ENCODE data around the gene AUTS2.

AUTS2 gene

GRCh38 chr7:70214071-70214470 lies 615.8 kb downstream of the AUTS2 start:
- no peaks in the 10 kb centered on the region for H3K9me3 ChIP-seq
- intact Hi-C loops (cut with DNase I; ENCODE audit: low total_unique reads), result no loop called here
- no peak for DNase-seq
- no peak overlapping the region for H3K4me3 ChIP-seq
- H3K4me1 ChIP-seq, result no peaks in the 10 kb centered on the region
- no peak for TF ChIP-seq CTCF (IDR thresholded peaks at IDR 0.05)
- H3K27ac ChIP-seq, result no peak overlapping the region
- no peaks in the 10 kb centered on the region for H3K36me3 ChIP-seq
- no peaks in the 10 kb centered on the region for H3K27me3 ChIP-seq

GRCh38 chr7:70215491-70215890 lies 617.2 kb downstream of the AUTS2 start:
- no peaks in the 10 kb centered on the region for H3K27me3 ChIP-seq
- no peak overlapping the region for H3K4me3 ChIP-seq
- TF ChIP-seq CTCF (IDR thresholded peaks at IDR 0.05), result no peak
- intact Hi-C loops (cut with DNase I; ENCODE audit: low total_unique reads), result no loop called here
- DNase-seq, result no peak
- no peaks in the 10 kb centered on the region for H3K9me3 ChIP-seq
- no peaks in the 10 kb centered on the region for H3K4me1 ChIP-seq
- no peak overlapping the region for H3K27ac ChIP-seq
- H3K36me3 ChIP-seq, result no peaks in the 10 kb centered on the region

GRCh38 chr7:70217571-70217970 lies 619.3 kb downstream of the AUTS2 start:
- intact Hi-C loops (cut with DNase I; ENCODE audit: low total_unique reads), result no loop called here
- Histone ChIP-seq H3K36me3 (no peaks in the 10 kb centered on the region), H3K27me3 (no peaks in the 10 kb centered on the region), H3K27ac (no peak overlapping the region), H3K4me1 (no peaks in the 10 kb centered on the region), H3K9me3 (no peaks in the 10 kb centered on the region), H3K4me3 (no peak overlapping the region)
- no peak for DNase-seq
- no peak for TF ChIP-seq CTCF (IDR thresholded peaks at IDR 0.05)

- TF ChIP-seq CTCF (IDR thresholded peaks at IDR 0.05), result no peak
- no peaks in the 10 kb centered on the region for H3K27me3 ChIP-seq
- no peaks in the 10 kb centered on the region for H3K4me1 ChIP-seq
- intact Hi-C loops (cut with DNase I; ENCODE audit: low total_unique reads), result no loop called here
- no peak for DNase-seq
- no peak overlapping the region for H3K4me3 ChIP-seq
- H3K36me3 ChIP-seq, result no peaks in the 10 kb centered on the region
- no peak overlapping the region for H3K27ac ChIP-seq
- H3K9me3 ChIP-seq, result no peaks in the 10 kb centered on the region
Measured at GRCh38 chr7:70218006-70218405, 619.7 kb downstream of the AUTS2 start.

- no peak for TF ChIP-seq CTCF (IDR thresholded peaks at IDR 0.05)
- no peaks in the 10 kb centered on the region for H3K27me3 ChIP-seq
- no peak for DNase-seq
- intact Hi-C loops (cut with DNase I; ENCODE audit: low total_unique reads), result no loop called here
- no peak overlapping the region for H3K27ac ChIP-seq
- no peaks in the 10 kb centered on the region for H3K36me3 ChIP-seq
- H3K4me1 ChIP-seq, result no peaks in the 10 kb centered on the region
- no peak overlapping the region for H3K4me3 ChIP-seq
- H3K9me3 ChIP-seq, result no peaks in the 10 kb centered on the region
Measured at GRCh38 chr7:70219061-70219460, 620.8 kb downstream of the AUTS2 start.

- H3K27ac ChIP-seq, result no peak overlapping the region
- DNase-seq, result no peak
- intact Hi-C loops (cut with DNase I; ENCODE audit: low total_unique reads), result no loop called here
- no peak overlapping the region for H3K4me3 ChIP-seq
- no peaks in the 10 kb centered on the region for H3K27me3 ChIP-seq
- H3K4me1 ChIP-seq, result no peaks in the 10 kb centered on the region
- peaks cover 0 to 24% (median 0%) of the 10 kb centered on the region in 3 donors for H3K9me3 ChIP-seq
- no peaks in the 10 kb centered on the region for H3K36me3 ChIP-seq
- no peak for TF ChIP-seq CTCF (IDR thresholded peaks at IDR 0.05)
Measured at GRCh38 chr7:70229242-70229641, 631.0 kb downstream of the AUTS2 start.
